NCI-H1694 treated with DMSO at 0.1 percent for 48 hours (cell line): ENCODE results near the gene DAPK2.

ENCODE experiments used
- DNase-seq: peaks from one replicate; lab custom pipeline; 2025; lab: John Stamatoyannopoulos, UW

The DAPK2 gene

GRCh38 chr15:63864186-63864585 lies 182.1 kb downstream of the DAPK2 start:
- no peak for DNase-seq

GRCh38 chr15:63861946-63862517 lies 184.3 kb downstream of the DAPK2 start:
- DNase-seq: no peak

- DNase-seq: no peak
These were observed 185.7 kb downstream of the DAPK2 start for GRCh38 chr15:63860555-63860954.

- DNase-seq: no peak
These were observed 186.1 kb downstream of the DAPK2 start for GRCh38 chr15:63860155-63860554.

- DNase-seq: no peak
These were observed 187.4 kb downstream of the DAPK2 start for GRCh38 chr15:63858881-63859280.

DNA sequence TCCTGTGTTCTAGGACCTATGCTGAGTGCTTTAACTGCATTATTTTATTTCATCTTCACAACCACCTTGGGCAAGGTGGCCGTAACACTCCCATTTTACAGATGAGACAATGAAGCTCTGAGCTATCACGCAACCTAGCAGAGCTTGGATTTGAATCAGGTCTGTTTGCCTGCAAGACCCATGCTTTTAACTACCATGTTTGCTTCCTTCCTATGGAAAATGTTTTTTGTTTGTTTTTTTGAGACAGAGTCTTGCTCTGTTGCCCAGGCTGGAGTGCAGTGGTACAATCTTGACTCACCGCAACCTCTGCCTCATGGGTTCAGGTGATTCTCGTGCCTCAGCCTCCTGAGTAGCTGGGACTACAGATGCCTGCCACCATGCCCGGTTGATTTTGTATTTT lies 187.8 kb downstream of the DAPK2 start:
- no peak for DNase-seq

DNA sequence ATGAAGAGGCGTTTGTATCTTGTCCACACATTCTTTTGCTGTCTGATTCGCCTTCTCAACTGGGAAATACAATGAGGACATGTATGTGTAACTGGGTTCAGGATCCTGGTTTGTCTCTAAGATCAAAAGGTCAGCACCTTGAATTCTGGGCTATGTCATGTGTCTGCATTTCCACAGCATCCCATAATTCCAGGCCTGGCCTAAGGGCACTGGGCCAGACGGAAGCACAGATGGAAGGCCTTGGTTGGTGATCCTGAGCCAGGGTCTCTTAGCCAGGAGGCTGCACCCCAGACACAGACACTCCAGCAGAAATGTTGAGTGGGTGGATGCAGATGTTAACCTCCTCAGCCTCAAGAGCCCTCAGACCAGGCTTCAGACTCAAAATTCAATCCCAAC lies 188.8 kb downstream of the DAPK2 start:
- no peak for DNase-seq
